DMS114 treated with DMSO at 0.1 percent for 48 hours (cell line): ENCODE results near the gene LDB2.
"Not testable (repeated sequence)": the region's sequence is repeated elsewhere in the genome, so short reads cannot be mapped to it uniquely, and the experiment has no call there.

ENCODE experiments used
- DNase-seq: peaks from one replicate; lab custom pipeline; 2025; ENCODE audit not compliant: unreplicated experiment; lab: John Stamatoyannopoulos, UW

The LDB2 gene

GRCh38 chr4:16897991-16898827, at the start of gene LDB2:
Gene LDB2, minus strand, starts transcription at chr4:16898645.
- DNase-seq = no peak

- DNase-seq = no peak
Measured at GRCh38 chr4:16942491-16942890, 44.0 kb upstream of the LDB2 start.

GRCh38 chr4:16939178-16939577, 40.7 kb upstream of the LDB2 start:
- no peak for DNase-seq

- DNase-seq = no peak
Measured at GRCh38 chr4:16938512-16939040, 40.1 kb upstream of the LDB2 start.

GRCh38 chr4:16931339-16932305, 33.2 kb upstream of the LDB2 start:
- DNase-seq = no peak

GRCh38 chr4:16926214-16926613, 27.8 kb upstream of the LDB2 start:
- no peak for DNase-seq

- DNase-seq = not testable (repeated sequence)
Measured at GRCh38 chr4:16918716-16919115, 20.3 kb upstream of the LDB2 start.

- no peak for DNase-seq
Measured at GRCh38 chr4:16916719-16917337, 18.4 kb upstream of the LDB2 start.

GRCh38 chr4:16916031-16916430, 17.6 kb upstream of the LDB2 start:
- no peak for DNase-seq

- no peak for DNase-seq
Measured at GRCh38 chr4:16914208-16914607, 15.8 kb upstream of the LDB2 start.

GRCh38 chr4:16912896-16913295, 14.5 kb upstream of the LDB2 start:
- no peak for DNase-seq

- no peak for DNase-seq
Measured at GRCh38 chr4:16909281-16909680, 10.8 kb upstream of the LDB2 start.

GRCh38 chr4:16908377-16909021, 10.1 kb upstream of the LDB2 start:
- no peak for DNase-seq

- no peak for DNase-seq
Measured at GRCh38 chr4:16900325-16900724, 1.9 kb upstream of the LDB2 start.

GRCh38 chr4:16896881-16897750, 1.3 kb downstream of the LDB2 start:
- no peak for DNase-seq

- DNase-seq = no peak
Measured at GRCh38 chr4:16894406-16894805, 4.0 kb downstream of the LDB2 start.

GRCh38 chr4:16893141-16893651, 5.2 kb downstream of the LDB2 start:
- no peak for DNase-seq

- no peak for DNase-seq
Measured at GRCh38 chr4:16890651-16891050, 7.8 kb downstream of the LDB2 start.

- no peak for DNase-seq
Measured at GRCh38 chr4:16889945-16890344, 8.5 kb downstream of the LDB2 start.
